GM12878 (cell line): Measurements from ENCODE around the gene LRP1B. TPM values are rescaled to one million over a fixed set of nuclear protein-coding genes. Genes with fewer than 3 reads are reported as not detected.

Source experiments
- ATAC-seq: fragments of 200-7000 bp; cut with Tn5 transposase; 3 replicates; pipeline ENCODE4 v1.9.1; 2020; ENCODE audit warnings: mild to moderate bottlenecking, moderate library complexity
- BruUV-seq: library from RNA; stranded (reverse); fragments of 400-500 nt; replicated peaks from 2 replicates; lab custom pipeline; 2021; lab: Mats Ljungman, UMichigan
- CTCF ChIA-PET: fragments of 300-600 bp; sonication (Branson Sonifier 250); formaldehyde crosslinking; extraction: SDS; loops from one replicate; lab custom pipeline; 2021; ENCODE audit warnings: inconsistent platforms; lab: Yijun Ruan, JAX
- POLR2A ChIA-PET: fragments of 350-600 bp; formaldehyde crosslinking; extraction: SDS; loops from one replicate; lab custom pipeline; 2021; ENCODE audit warnings: inconsistent platforms; lab: Charles Lee
- RAD21 ChIA-PET: fragments of 300-600 bp; sonication (Branson Sonifier 250); formaldehyde crosslinking; loops from one replicate; lab custom pipeline; 2023; ENCODE audit warnings: antibody characterized with exemption; ENCODE audit not compliant: unreplicated experiment; lab: Charles Lee
- SMC1A ChIA-PET: fragments of 300-600 bp; sonication (Branson Sonifier 250); formaldehyde crosslinking; loops from one replicate; lab custom pipeline; 2023; ENCODE audit not compliant: unreplicated experiment, uncharacterized antibody; lab: Charles Lee
- DNase-seq: peaks from one replicate; pipeline ENCODE4 v3.0.0-alpha.2; 2011; ENCODE audit warnings: low read depth, low spot score
- FAIRE-seq: peaks from 3 replicates; lab custom pipeline; 2011; peaks lifted over from hg19 to GRCh38; lab: Jason Lieb, UNC
- H2AFZ ChIP-seq: 2 replicates; pipeline ENCODE4 v1.6.0; 2011; ENCODE audit warnings: low read depth, low read length, control low read depth; ENCODE audit not compliant: control insufficient read depth
- H3K27ac ChIP-seq: 2 replicates; pipeline ENCODE4 v1.5.1; 2011; ENCODE audit warnings: control low read depth; ENCODE audit not compliant: control insufficient read depth, insufficient read depth
- H3K27me3 ChIP-seq, 2 experiments: replicated peaks in 1 of 2; 2 replicates each; pipeline versions ENCODE4 v1.6.0 to v1.6.1; 2011; ENCODE audit warnings: low read length in 1 of 2; ENCODE audit not compliant: control insufficient read depth in 2 of 2, insufficient read depth in 2 of 2
- H3K36me3 ChIP-seq, 2 experiments: 2 replicates each; pipeline ENCODE4 v1.5.1; 2011; ENCODE audit warnings: low read length in 1 of 2; ENCODE audit not compliant: control insufficient read depth in 2 of 2, insufficient read depth in 2 of 2
- H3K4me1 ChIP-seq: 2 replicates; pipeline ENCODE4 v1.6.1; 2011; ENCODE audit warnings: mild to moderate bottlenecking, low read length, moderate library complexity, mixed read lengths; ENCODE audit not compliant: control insufficient read depth, insufficient read depth
- H3K4me2 ChIP-seq: 2 replicates; pipeline ENCODE4 v1.6.0; 2011; ENCODE audit warnings: control low read depth; ENCODE audit not compliant: control insufficient read depth, insufficient read depth
- H3K4me3 ChIP-seq: fragments of 200-600 bp; sonication (generic); 2 replicates; pipeline ENCODE4 v1.5.1; 2016
- H3K79me2 ChIP-seq: 2 replicates; pipeline ENCODE4 v1.6.0; 2011; ENCODE audit warnings: low read length; ENCODE audit not compliant: control insufficient read depth, insufficient read depth
- H3K9ac ChIP-seq: 2 replicates; pipeline ENCODE4 v1.8.0; 2011; ENCODE audit warnings: low read length, control low read depth, mixed read lengths; ENCODE audit not compliant: control insufficient read depth, insufficient read depth
- H3K9me3 ChIP-seq: replicated peaks from 3 replicates; pipeline ENCODE4 v1.5.1; 2011; ENCODE audit warnings: mild to moderate bottlenecking, low read length; ENCODE audit not compliant: control insufficient read depth, insufficient read depth
- H4K20me1 ChIP-seq: 2 replicates; pipeline ENCODE4 v1.6.0; 2011; ENCODE audit not compliant: control insufficient read depth, insufficient read depth
- CHD1 ChIP-seq: IDR thresholded peaks from 2 replicates; pipeline ENCODE4 v1.6.1; 2012; ENCODE audit warnings: low read depth, low read length, improper control_type of control experiment
- IRF4 ChIP-seq: IDR thresholded peaks from 2 replicates; pipeline ENCODE4 v1.6.1; 2011; ENCODE audit warnings: low read depth, low read length
- IRF5 ChIP-seq: fragments of 450-650 bp; IDR thresholded peaks from 2 replicates; pipeline ENCODE4 v1.6.1; 2017; ENCODE audit warnings: borderline replicate concordance
- RAD51 ChIP-seq: fragments of 450-650 bp; IDR thresholded peaks from 2 replicates; pipeline ENCODE4 v1.6.1; 2016; ENCODE audit warnings: moderate library complexity, mild to moderate bottlenecking, inconsistent platforms
- SMARCA5 ChIP-seq: fragments of 450-650 bp; IDR thresholded peaks from 2 replicates; pipeline ENCODE4 v1.6.1; 2017; ENCODE audit warnings: mild to moderate bottlenecking
- SREBF1 ChIP-seq: IDR thresholded peaks from 2 replicates; pipeline ENCODE4 v1.6.1; 2012; ENCODE audit warnings: mild to moderate bottlenecking, low read length
- TARDBP ChIP-seq: IDR thresholded peaks from 2 replicates; pipeline ENCODE4 v1.6.1; 2016; ENCODE audit warnings: borderline replicate concordance
- WGBS: methylation state at CpG from one replicate; pipeline ENCODE4 v1.1.6; 2016; ENCODE audit warnings: low lambda C conversion rate; ENCODE audit not compliant: insufficient replicate concordance, insufficient coverage; ENCODE audit errors: missing lambda C conversion rate; 5-methylcytosine and 5-hydroxymethylcytosine counted together
- in situ Hi-C: fragments of 300-500 bp; cut with MboI; formaldehyde crosslinking; loops from 9 replicates; pipeline ENCODE4 v1.14.3; 2018; ENCODE audit warnings: mixed read lengths
- intact Hi-C: fragments of 100-400 bp; cut with micrococcal nuclease; formaldehyde crosslinking; loops from one replicate; pipeline ENCODE4 v1.14.2; 2022; ENCODE audit not compliant: unreplicated experiment
- polyA plus RNA-seq, 11 experiments: library from polyadenylated mRNA; depleted of rRNA in 4 of 11; unstranded in 6 of 11; stranded (reverse) in 5 of 11; fragments of >200 nt; fragmentation: Nextera tagmentation in 4 of 11; fragmentation: Illumina TruSeq in 1 of 11; extraction: Ambion mirVana in 4 of 11; extraction: Trizol in 1 of 11; gene quantifications; 1 replicate in 1 of 11; 2 replicates in 10 of 11; pipeline versions ENCODE4 v1.2.1 to v1.2.3, GENCODE V29; 2011 to 2016; ENCODE audit warnings: inconsistent platforms in 2 of 11, missing spikeins in 2 of 11, low read depth in 1 of 11
- total RNA-seq, 4 experiments: library from RNA; depleted of rRNA in 3 of 4; stranded (reverse); fragments of >200 nt in 3 of 4; fragmentation: Illumina TruSeq in 1 of 4; extraction: Trizol in 1 of 4; gene quantifications; 2 replicates each; pipeline versions ENCODE4 v1.2.1 to v1.2.3, GENCODE V29; 2013 to 2021

The LRP1B gene
- total and polyA plus RNA-seq, 10 of the 15 experiments (the other 5 are each of a cell fraction or from before 2014, with no cell fraction given) = under 0.01 to 0.06 (median 0.03) TPM; not detected in 5

DNA sequence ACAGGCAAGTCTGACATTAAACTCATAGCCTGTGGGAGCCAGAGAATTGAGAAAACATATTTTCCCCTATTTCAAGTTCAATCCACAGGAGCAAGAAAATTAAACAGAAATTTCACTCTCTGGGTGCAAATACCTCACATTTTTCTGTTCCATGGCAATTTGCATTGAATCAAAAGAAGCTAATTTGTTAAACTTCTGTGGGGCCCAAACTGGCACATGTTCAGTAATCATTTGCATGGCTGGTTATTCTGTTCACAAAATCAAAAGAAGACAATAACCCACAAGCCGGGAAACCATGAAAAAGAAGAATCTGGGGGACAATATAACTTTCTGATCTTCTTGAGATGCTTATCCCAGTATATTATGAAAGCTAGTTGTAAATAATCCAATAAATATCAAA is 363.1 kb downstream of the LRP1B start (continued):
- TF ChIP-seq IRF5 = no peak
- TF ChIP-seq, all 136 proteins: peak for 0

DNA sequence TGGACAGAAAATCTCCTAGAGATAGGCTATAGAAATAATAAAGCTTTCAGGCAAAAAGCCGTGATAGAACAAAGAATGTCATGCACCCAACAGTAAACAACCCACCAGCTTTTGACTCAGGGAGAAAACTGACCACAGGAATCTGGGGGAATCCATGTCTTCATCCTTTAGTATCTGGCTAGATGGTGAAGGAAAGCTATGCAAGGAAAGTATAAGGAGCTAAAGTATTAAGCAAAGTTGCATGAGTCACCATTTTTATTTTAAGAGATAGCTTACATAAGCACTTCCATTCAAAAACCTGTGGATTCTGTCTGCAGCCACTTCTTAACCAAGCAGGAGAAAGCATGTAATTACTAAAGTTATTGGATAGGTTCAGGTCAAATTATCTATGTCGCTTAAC is 363.8 kb downstream of the LRP1B start:
- no peak overlapping the region for H3K27ac ChIP-seq
- ATAC-seq (no peak), FAIRE-seq (no peak), DNase-seq (no peak)
- intact Hi-C loops = no loop called here
- CTCF ChIA-PET = interaction anchor here (1.1 kb wide), 1 partner anchor 101 kb away, joined by 3 read pairs; no protein-coding TSS in a partner anchor
- no peak overlapping the region for H3K4me3 ChIP-seq
- no peaks in the 10 kb centered on the region for H3K36me3 ChIP-seq
- H3K9ac ChIP-seq = no peak overlapping the region
- no peaks in the 10 kb centered on the region for H3K79me2 ChIP-seq
- POLR2A ChIA-PET = no interaction called here
- in situ Hi-C loops = no loop called here
- H3K9me3 ChIP-seq = no peaks in the 10 kb centered on the region
- no peak overlapping the region for H3K4me2 ChIP-seq
- TF ChIP-seq IRF5 (no peak), IRF4 (no peak), SMARCA5 (no peak), CHD1 (no peak), RAD51 (no peak), SREBF1 (no peak), TARDBP (no peak)
- SMC1A ChIA-PET = no interaction called here
- no TSS peak for BruUV-seq
- RAD21 ChIA-PET = no interaction called here
- no peak overlapping the region for H2AFZ ChIP-seq
- WGBS = 0% methylated on average over 2 of the region's 2 CpGs
- no peaks in the 10 kb centered on the region for H4K20me1 ChIP-seq
- H3K4me1 ChIP-seq = no peaks in the 10 kb centered on the region
- no peaks in the 10 kb centered on the region for H3K27me3 ChIP-seq
